Gastroesophageal sphincter (tissue), 3 donors: ENCODE measurements around the gene CLCA1.

Source experiments
- EP300 ChIP-seq: sonication (generic); formaldehyde crosslinking; IDR thresholded peaks from one replicate; pipeline ENCODE4 v1.6.1; 2017; ENCODE audit warnings: antibody characterized with exemption, mild to moderate bottlenecking
- POLR2A ChIP-seq, 2 donors: fragments of 450-650 bp; IDR thresholded peaks; one replicate each; pipeline ENCODE4 v1.6.1; 2017; ENCODE audit warnings: antibody characterized with exemption in 2 of 2, mild to moderate bottlenecking in 2 of 2, moderate library complexity in 1 of 2
- TF ChIP-seq, protein P1 (sequence below), 4 experiments: fragments of 200-600 bp in 2 of 4; fragments of 450-650 bp in 2 of 4; sonication (generic) in 1 of 4; IDR thresholded peaks; one replicate each; pipeline ENCODE4 v1.5.1; 2017 to 2019; ENCODE audit warnings: antibody characterized with exemption in 4 of 4, mild to moderate bottlenecking in 2 of 4, moderate library complexity in 2 of 4

- TF ChIP-seq POLR2A (IDR thresholded peaks at IDR 0.05): no peak
- TF ChIP-seq, protein P1, sequence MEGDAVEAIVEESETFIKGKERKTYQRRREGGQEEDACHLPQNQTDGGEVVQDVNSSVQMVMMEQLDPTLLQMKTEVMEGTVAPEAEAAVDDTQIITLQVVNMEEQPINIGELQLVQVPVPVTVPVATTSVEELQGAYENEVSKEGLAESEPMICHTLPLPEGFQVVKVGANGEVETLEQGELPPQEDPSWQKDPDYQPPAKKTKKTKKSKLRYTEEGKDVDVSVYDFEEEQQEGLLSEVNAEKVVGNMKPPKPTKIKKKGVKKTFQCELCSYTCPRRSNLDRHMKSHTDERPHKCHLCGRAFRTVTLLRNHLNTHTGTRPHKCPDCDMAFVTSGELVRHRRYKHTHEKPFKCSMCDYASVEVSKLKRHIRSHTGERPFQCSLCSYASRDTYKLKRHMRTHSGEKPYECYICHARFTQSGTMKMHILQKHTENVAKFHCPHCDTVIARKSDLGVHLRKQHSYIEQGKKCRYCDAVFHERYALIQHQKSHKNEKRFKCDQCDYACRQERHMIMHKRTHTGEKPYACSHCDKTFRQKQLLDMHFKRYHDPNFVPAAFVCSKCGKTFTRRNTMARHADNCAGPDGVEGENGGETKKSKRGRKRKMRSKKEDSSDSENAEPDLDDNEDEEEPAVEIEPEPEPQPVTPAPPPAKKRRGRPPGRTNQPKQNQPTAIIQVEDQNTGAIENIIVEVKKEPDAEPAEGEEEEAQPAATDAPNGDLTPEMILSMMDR (IDR thresholded peaks at IDR 0.05): no peak
- TF ChIP-seq EP300: no peak
Observed at GRCh38 chr1:86503406-86504136, 34.8 kb downstream of the CLCA1 start.
